PFSK-1 (cell line): Measurements from ENCODE around the gene PFN1.

Experiments used
- FOXP2 ChIP-seq: optimal IDR thresholded peaks from 2 replicates; pipeline ENCODE3; 2011; ENCODE audit warnings: borderline replicate concordance, control low read depth, inconsistent platforms; ENCODE audit not compliant: insufficient read depth; ENCODE audit errors: extremely low read length, extremely low read depth
- POLR2AphosphoS5 ChIP-seq: IDR thresholded peaks from 2 replicates; pipeline ENCODE4 v1.6.1; 2012; ENCODE audit warnings: low read depth, mild to moderate bottlenecking, control low read depth, low read length, moderate library complexity
- SIN3A ChIP-seq: IDR thresholded peaks from 2 replicates; pipeline ENCODE4 v1.6.1; 2012; ENCODE audit warnings: mild to moderate bottlenecking, low read length, moderate library complexity, borderline replicate concordance; ENCODE audit not compliant: insufficient read depth
- TAF1 ChIP-seq: IDR thresholded peaks from 2 replicates; pipeline ENCODE4 v1.6.1; 2012; ENCODE audit warnings: low read length, control low read depth, borderline replicate concordance; ENCODE audit not compliant: insufficient read depth
- TF ChIP-seq, protein P1 (sequence below), 2 experiments: IDR thresholded peaks; 2 replicates each; pipeline versions ENCODE4 v1.6.1 to v1.8.0; 2011 to 2012; ENCODE audit warnings: low read depth in 2 of 2, low read length in 2 of 2, control low read depth in 1 of 2, inconsistent platforms in 1 of 2, mild to moderate bottlenecking in 1 of 2, moderate library complexity in 1 of 2; ENCODE audit not compliant: insufficient read depth in 1 of 2

PFN1 gene

DNA sequence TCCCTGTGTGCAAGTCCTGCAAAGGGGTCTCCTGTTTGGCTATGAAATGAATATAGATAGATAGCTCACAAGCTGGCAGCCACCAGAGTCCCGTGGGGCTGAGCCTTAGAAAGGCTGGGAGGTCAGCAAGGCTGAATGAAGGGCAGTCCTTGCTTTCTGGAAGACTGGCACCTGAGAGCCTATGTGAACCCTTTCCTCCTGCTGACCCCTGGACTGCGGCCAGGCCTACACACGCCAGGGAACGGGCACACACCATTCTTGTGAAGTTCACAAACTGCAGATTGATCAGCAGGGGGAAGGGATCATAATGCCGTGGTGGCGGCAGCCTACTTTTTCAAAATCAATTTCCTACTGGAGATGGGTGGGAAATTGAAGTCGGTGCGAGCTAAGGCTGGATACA, 50.0 kb downstream of the PFN1 start:
- TF ChIP-seq TAF1 = no peak

DNA sequence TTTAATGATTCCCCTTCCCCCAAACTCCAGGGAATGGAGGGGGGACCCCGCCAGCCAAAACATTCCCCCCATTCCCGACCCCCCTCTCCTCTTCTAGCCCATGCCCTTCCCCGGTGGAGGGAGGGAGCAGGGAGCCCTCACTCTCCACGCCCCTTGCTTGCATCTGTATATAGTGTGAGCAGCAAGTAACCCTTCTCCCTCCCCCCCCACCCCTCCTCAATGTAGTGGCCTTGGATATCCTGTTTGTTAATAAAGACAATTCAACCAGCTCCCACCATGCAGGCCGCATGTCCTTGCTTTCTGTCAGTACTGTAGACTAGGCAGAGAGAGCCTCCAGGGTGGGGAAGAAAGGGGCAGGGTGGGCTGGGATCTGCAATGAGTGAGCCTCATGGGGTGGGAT, 50.5 kb downstream of the PFN1 start:
- no peak for TF ChIP-seq POLR2AphosphoS5
- TF ChIP-seq SIN3A = no peak
- TF ChIP-seq TAF1 = no peak
- TF ChIP-seq, protein P1, sequence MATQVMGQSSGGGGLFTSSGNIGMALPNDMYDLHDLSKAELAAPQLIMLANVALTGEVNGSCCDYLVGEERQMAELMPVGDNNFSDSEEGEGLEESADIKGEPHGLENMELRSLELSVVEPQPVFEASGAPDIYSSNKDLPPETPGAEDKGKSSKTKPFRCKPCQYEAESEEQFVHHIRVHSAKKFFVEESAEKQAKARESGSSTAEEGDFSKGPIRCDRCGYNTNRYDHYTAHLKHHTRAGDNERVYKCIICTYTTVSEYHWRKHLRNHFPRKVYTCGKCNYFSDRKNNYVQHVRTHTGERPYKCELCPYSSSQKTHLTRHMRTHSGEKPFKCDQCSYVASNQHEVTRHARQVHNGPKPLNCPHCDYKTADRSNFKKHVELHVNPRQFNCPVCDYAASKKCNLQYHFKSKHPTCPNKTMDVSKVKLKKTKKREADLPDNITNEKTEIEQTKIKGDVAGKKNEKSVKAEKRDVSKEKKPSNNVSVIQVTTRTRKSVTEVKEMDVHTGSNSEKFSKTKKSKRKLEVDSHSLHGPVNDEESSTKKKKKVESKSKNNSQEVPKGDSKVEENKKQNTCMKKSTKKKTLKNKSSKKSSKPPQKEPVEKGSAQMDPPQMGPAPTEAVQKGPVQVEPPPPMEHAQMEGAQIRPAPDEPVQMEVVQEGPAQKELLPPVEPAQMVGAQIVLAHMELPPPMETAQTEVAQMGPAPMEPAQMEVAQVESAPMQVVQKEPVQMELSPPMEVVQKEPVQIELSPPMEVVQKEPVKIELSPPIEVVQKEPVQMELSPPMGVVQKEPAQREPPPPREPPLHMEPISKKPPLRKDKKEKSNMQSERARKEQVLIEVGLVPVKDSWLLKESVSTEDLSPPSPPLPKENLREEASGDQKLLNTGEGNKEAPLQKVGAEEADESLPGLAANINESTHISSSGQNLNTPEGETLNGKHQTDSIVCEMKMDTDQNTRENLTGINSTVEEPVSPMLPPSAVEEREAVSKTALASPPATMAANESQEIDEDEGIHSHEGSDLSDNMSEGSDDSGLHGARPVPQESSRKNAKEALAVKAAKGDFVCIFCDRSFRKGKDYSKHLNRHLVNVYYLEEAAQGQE (IDR thresholded peaks at IDR 0.05; ENCODE audit: insufficient read depth in 1 of 2, low read depth in 2 of 2, low read length in 2 of 2) = no peak
- TF ChIP-seq FOXP2 = no peak

GRCh38 chr17:4897198-4897687, 51.1 kb downstream of the PFN1 start:
- TF ChIP-seq, protein P1 (IDR thresholded peaks at IDR 0.05; ENCODE audit: insufficient read depth in 1 of 2, low read depth in 2 of 2, low read length in 2 of 2) = no peak
- TF ChIP-seq TAF1 (no peak), POLR2AphosphoS5 (no peak), SIN3A (no peak), FOXP2 (no peak)

- TF ChIP-seq SIN3A = no peak
- TF ChIP-seq FOXP2 = no peak
- TF ChIP-seq, protein P1 (IDR thresholded peaks at IDR 0.05; ENCODE audit: insufficient read depth in 1 of 2, low read depth in 2 of 2, low read length in 2 of 2) = no peak
- TF ChIP-seq TAF1 = no peak
- no peak for TF ChIP-seq POLR2AphosphoS5
Measured at GRCh38 chr17:4896332-4897197, 51.8 kb downstream of the PFN1 start.

GRCh38 chr17:4895657-4896331, 52.5 kb downstream of the PFN1 start:
- no peak for TF ChIP-seq FOXP2
- TF ChIP-seq POLR2AphosphoS5 = no peak
